SK-N-SH (cell line): ENCODE measurements around the gene TMA7. TPM values are rescaled to one million over a fixed set of nuclear protein-coding genes. Genes with fewer than 3 reads are reported as not detected.

Source experiments
- CTCF ChIA-PET: fragments of 300-600, 350-600 bp; formaldehyde crosslinking; extraction: SDS; loops from one replicate; lab custom pipeline; 2021; lab: Yijun Ruan, JAX
- POLR2A ChIA-PET: fragments of 350-600 bp; sonication (Branson Sonifier 250); formaldehyde crosslinking; extraction: SDS; loops from one replicate; lab custom pipeline; 2020; ENCODE audit warnings: antibody characterized with exemption, inconsistent platforms; lab: Yijun Ruan, JAX
- DNase-seq: peaks from one replicate; pipeline ENCODE4 v3.0.0; 2012
- H2AFZ ChIP-seq: fragments of 200-600 bp; sonication (generic); 2 replicates; pipeline ENCODE4 v1.8.1; 2016; ENCODE audit warnings: antibody characterized with exemption, mild to moderate bottlenecking, low read depth
- H3F3A ChIP-seq: fragments of 200-600 bp; sonication (generic); replicated peaks from 2 replicates; pipeline ENCODE3; 2016; ENCODE audit warnings: antibody characterized with exemption, mild to moderate bottlenecking; ENCODE audit not compliant: insufficient read depth
- H3K27ac ChIP-seq, 2 experiments: fragments of 200-500 bp in 1 of 2; fragments of 200-600 bp in 1 of 2; sonication (Bioruptor generic) in 1 of 2; sonication (generic), shearing (Covaris generic) in 1 of 2; 2 replicates each; pipeline versions ENCODE4 v1.5.1 to v1.6.1; 2014 to 2016; ENCODE audit warnings: low read depth in 2 of 2, inconsistent platforms in 1 of 2, low read length in 1 of 2, mild to moderate bottlenecking in 1 of 2, mixed read lengths in 1 of 2
- H3K27me3 ChIP-seq: fragments of 200-600 bp; sonication (generic), shearing (Covaris generic); 2 replicates; pipeline ENCODE4 v1.6.1; 2016; ENCODE audit warnings: mixed run types; ENCODE audit not compliant: insufficient read depth
- H3K36me3 ChIP-seq, 2 experiments: fragments of 200-500 bp in 1 of 2; fragments of 200-600 bp in 1 of 2; sonication (Bioruptor generic) in 1 of 2; sonication (generic) in 1 of 2; replicated peaks in 1 of 2; 2 replicates each; pipeline versions ENCODE3 to v1.5.1; 2014 to 2016; ENCODE audit warnings: low read length in 1 of 2, mild to moderate bottlenecking in 1 of 2; ENCODE audit not compliant: insufficient read depth in 2 of 2, control insufficient read depth in 1 of 2
- H3K4me1 ChIP-seq, 2 experiments: fragments of 200-500 bp in 1 of 2; fragments of 200-600 bp in 1 of 2; sonication (Bioruptor generic) in 1 of 2; sonication (generic), shearing (Covaris generic) in 1 of 2; 2 replicates each; pipeline versions ENCODE4 v1.5.1 to v1.6.1; 2014 to 2016; ENCODE audit warnings: low read depth in 1 of 2, low read length in 1 of 2, mixed run types in 1 of 2; ENCODE audit not compliant: insufficient read depth in 2 of 2, control insufficient read depth in 1 of 2
- H3K4me2 ChIP-seq: fragments of 200-600 bp; sonication (generic), shearing (Covaris generic); 2 replicates; pipeline ENCODE4 v1.6.1; 2017; ENCODE audit warnings: mixed run types
- H3K4me3 ChIP-seq, 2 experiments: fragments of 200-500 bp in 1 of 2; fragments of 200-600 bp in 1 of 2; sonication (Bioruptor generic) in 1 of 2; sonication (generic), shearing (Covaris generic) in 1 of 2; 2 replicates each; pipeline versions ENCODE4 v1.5.1 to v1.8.1; 2014 to 2016; ENCODE audit warnings: low read depth in 2 of 2, inconsistent platforms in 1 of 2, low read length in 1 of 2, mild to moderate bottlenecking in 1 of 2, mixed read lengths in 1 of 2, moderate library complexity in 1 of 2
- H3K79me2 ChIP-seq: fragments of 200-600 bp; sonication (generic); 2 replicates; pipeline ENCODE4 v1.8.1; 2017; ENCODE audit warnings: mild to moderate bottlenecking; ENCODE audit not compliant: insufficient read depth
- H3K9ac ChIP-seq: fragments of 200-600 bp; sonication (generic); 2 replicates; pipeline ENCODE4 v1.6.1; 2017; ENCODE audit warnings: mixed run types
- H3K9me2 ChIP-seq: fragments of 200-600 bp; sonication (generic); 2 replicates; pipeline ENCODE4 v1.6.1; 2017; ENCODE audit warnings: mixed run types
- H3K9me3 ChIP-seq: fragments of 200-600 bp; sonication (generic); 2 replicates; pipeline ENCODE4 v1.6.1; 2017; ENCODE audit warnings: mixed run types, mild to moderate bottlenecking, moderate library complexity
- H4K20me1 ChIP-seq: fragments of 200-600 bp; sonication (generic); 2 replicates; pipeline ENCODE4 v1.6.1; 2017; ENCODE audit warnings: mild to moderate bottlenecking, mixed run types; ENCODE audit not compliant: insufficient read depth
- CHD2 ChIP-seq: fragments of 150-350 bp; IDR thresholded peaks from 2 replicates; pipeline ENCODE4 v1.6.1; 2018; ENCODE audit warnings: low read length; ENCODE audit not compliant: partially characterized antibody
- EZH2phosphoT487 ChIP-seq: fragments of 200-600 bp; sonication (generic); IDR thresholded peaks from 2 replicates; pipeline ENCODE4 v1.6.1; 2017; ENCODE audit warnings: low read depth, mixed run types, mild to moderate bottlenecking, antibody characterized with exemption, moderate library complexity, borderline replicate concordance
- FOSL2 ChIP-seq: IDR thresholded peaks from 2 replicates; pipeline ENCODE4 v1.4.0; 2012; ENCODE audit warnings: low read depth, mild to moderate bottlenecking, moderate library complexity, borderline replicate concordance
- GABPA ChIP-seq: IDR thresholded peaks from 2 replicates; pipeline ENCODE4 v1.4.0; 2012; ENCODE audit warnings: low read depth, mild to moderate bottlenecking
- GATA2 ChIP-seq: sonication (generic); formaldehyde crosslinking; IDR thresholded peaks from 2 replicates; pipeline ENCODE4 v1.5.0; 2020; ENCODE audit warnings: mild to moderate bottlenecking, missing genetic modification reagents
- JUND ChIP-seq: IDR thresholded peaks from 2 replicates; pipeline ENCODE4 v1.4.0; 2012
- POLR2AphosphoS5 ChIP-seq: IDR thresholded peaks from 2 replicates; pipeline ENCODE4 v1.6.1; 2012; ENCODE audit warnings: low read depth, low read length
- RXRA ChIP-seq: IDR thresholded peaks from 2 replicates; pipeline ENCODE4 v1.4.0; 2012; ENCODE audit warnings: low read depth, mild to moderate bottlenecking, borderline replicate concordance
- SIN3A ChIP-seq: IDR thresholded peaks from 2 replicates; pipeline ENCODE4 v1.6.1; 2012; ENCODE audit warnings: low read depth, mild to moderate bottlenecking, low read length, moderate library complexity, borderline replicate concordance
- SMC3 ChIP-seq: IDR thresholded peaks from 2 replicates; pipeline ENCODE4 v1.6.1; 2012; ENCODE audit warnings: low read depth, low read length, improper control_type of control experiment
- TCF12 ChIP-seq: IDR thresholded peaks from 2 replicates; pipeline ENCODE4 v1.4.0; 2012
- TEAD4 ChIP-seq: IDR thresholded peaks from 2 replicates; pipeline ENCODE4 v1.4.0; 2012; ENCODE audit warnings: mild to moderate bottlenecking, borderline replicate concordance; ENCODE audit not compliant: insufficient read depth
- YY1 ChIP-seq: IDR thresholded peaks from 2 replicates; pipeline ENCODE4 v1.4.0; 2012; ENCODE audit warnings: low read depth, mild to moderate bottlenecking
- WGBS: methylation state at CpG from one replicate; pipeline ENCODE4 v1.1.6; 2017; ENCODE audit warnings: low lambda C conversion rate; 5-methylcytosine and 5-hydroxymethylcytosine counted together
- polyA plus RNA-seq, 3 experiments: library from polyadenylated mRNA; depleted of rRNA; stranded (reverse); fragments of >200 nt; gene quantifications; 2 replicates each; pipeline ENCODE4 v1.2.3, GENCODE V29; 2012
- TF ChIP-seq, protein P1 (sequence below): fragments of 200-600 bp; sonication (generic); IDR thresholded peaks from 2 replicates; pipeline ENCODE4 v1.6.1; 2017; ENCODE audit warnings: antibody characterized with exemption, mild to moderate bottlenecking, moderate library complexity
- TF ChIP-seq, protein P2 (sequence below): IDR thresholded peaks from 2 replicates; pipeline ENCODE4 v1.4.0; 2012; ENCODE audit warnings: low read depth, borderline replicate concordance
- TF ChIP-seq, protein P3 (sequence below): IDR thresholded peaks from 2 replicates; pipeline ENCODE4 v1.4.0; 2012; ENCODE audit warnings: low read depth
- TF ChIP-seq, protein P4 (sequence below): fragments of 150-350 bp; IDR thresholded peaks from 2 replicates; pipeline ENCODE4 v1.6.1; 2017; ENCODE audit warnings: antibody characterized with exemption, low read length, low read depth, borderline replicate concordance

TMA7 gene
- polyA plus RNA-seq, 1 of the 3 experiments (the other 2 are of a cell fraction), result 438 TPM

DNA sequence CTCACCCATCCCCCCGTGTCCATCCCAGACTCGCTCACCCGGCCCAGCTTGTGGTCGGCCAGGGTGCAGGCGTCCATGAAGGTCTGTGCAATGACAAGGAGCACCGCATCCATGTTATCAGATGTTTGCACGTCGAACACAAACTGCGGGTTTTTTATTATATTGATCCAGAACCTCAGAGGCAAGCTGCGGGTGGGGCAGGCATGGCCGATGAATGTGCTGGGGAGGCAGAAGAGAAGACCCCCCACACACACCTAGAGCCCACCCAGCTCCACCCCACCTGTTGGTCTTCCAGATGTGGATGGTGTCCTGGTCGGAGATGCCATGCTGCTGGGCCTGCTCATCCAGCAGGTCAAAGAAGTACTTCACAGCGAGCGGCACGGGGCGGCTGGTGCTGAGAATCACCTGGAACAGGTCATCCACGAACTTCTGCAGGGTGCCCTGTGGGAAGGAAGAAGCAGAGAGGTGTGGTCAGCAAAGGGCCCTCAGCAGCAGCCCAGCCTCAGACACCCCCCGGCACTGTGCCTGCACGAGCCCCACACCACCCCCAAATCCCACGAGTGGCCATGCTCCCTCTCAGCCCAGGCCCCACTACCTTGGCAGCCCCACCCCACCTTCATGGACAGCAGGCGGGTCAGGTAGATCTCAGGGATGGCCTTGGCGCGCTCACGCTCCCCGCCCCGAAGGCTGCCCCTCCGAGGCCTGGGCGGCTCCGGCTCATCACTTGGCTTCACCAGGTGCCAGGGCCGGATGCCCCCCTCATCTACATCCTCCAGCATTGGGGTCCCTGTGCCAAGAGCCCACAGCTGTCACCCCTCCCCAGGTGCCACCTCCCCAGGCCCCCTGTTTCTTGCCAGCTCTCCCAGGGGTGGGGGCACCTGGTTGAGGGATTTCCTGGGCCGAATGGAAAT, 30.5 kb upstream of the TMA7 start:
- no peak overlapping the region for H3K27ac ChIP-seq
- H2AFZ ChIP-seq, result no peak overlapping the region
- no peak for TF ChIP-seq FOSL2
- TF ChIP-seq SIN3A, result no peak
- TF ChIP-seq GABPA, result no peak
- no peak for TF ChIP-seq TCF12
- TF ChIP-seq CHD2, result no peak
- TF ChIP-seq, protein P1, sequence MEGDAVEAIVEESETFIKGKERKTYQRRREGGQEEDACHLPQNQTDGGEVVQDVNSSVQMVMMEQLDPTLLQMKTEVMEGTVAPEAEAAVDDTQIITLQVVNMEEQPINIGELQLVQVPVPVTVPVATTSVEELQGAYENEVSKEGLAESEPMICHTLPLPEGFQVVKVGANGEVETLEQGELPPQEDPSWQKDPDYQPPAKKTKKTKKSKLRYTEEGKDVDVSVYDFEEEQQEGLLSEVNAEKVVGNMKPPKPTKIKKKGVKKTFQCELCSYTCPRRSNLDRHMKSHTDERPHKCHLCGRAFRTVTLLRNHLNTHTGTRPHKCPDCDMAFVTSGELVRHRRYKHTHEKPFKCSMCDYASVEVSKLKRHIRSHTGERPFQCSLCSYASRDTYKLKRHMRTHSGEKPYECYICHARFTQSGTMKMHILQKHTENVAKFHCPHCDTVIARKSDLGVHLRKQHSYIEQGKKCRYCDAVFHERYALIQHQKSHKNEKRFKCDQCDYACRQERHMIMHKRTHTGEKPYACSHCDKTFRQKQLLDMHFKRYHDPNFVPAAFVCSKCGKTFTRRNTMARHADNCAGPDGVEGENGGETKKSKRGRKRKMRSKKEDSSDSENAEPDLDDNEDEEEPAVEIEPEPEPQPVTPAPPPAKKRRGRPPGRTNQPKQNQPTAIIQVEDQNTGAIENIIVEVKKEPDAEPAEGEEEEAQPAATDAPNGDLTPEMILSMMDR, result no peak
- TF ChIP-seq, protein P2, sequence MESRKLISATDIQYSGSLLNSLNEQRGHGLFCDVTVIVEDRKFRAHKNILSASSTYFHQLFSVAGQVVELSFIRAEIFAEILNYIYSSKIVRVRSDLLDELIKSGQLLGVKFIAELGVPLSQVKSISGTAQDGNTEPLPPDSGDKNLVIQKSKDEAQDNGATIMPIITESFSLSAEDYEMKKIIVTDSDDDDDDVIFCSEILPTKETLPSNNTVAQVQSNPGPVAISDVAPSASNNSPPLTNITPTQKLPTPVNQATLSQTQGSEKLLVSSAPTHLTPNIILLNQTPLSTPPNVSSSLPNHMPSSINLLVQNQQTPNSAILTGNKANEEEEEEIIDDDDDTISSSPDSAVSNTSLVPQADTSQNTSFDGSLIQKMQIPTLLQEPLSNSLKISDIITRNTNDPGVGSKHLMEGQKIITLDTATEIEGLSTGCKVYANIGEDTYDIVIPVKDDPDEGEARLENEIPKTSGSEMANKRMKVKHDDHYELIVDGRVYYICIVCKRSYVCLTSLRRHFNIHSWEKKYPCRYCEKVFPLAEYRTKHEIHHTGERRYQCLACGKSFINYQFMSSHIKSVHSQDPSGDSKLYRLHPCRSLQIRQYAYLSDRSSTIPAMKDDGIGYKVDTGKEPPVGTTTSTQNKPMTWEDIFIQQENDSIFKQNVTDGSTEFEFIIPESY, result no peak
- TF ChIP-seq YY1, result no peak
- TF ChIP-seq TEAD4, result no peak
- TF ChIP-seq, protein P3, sequence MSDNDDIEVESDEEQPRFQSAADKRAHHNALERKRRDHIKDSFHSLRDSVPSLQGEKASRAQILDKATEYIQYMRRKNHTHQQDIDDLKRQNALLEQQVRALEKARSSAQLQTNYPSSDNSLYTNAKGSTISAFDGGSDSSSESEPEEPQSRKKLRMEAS, result no peak
- TF ChIP-seq EZH2phosphoT487, result no peak
- no peak for TF ChIP-seq GATA2 (CRISPR knock-in tag)
- no peak for TF ChIP-seq SMC3
- TF ChIP-seq, protein P4, sequence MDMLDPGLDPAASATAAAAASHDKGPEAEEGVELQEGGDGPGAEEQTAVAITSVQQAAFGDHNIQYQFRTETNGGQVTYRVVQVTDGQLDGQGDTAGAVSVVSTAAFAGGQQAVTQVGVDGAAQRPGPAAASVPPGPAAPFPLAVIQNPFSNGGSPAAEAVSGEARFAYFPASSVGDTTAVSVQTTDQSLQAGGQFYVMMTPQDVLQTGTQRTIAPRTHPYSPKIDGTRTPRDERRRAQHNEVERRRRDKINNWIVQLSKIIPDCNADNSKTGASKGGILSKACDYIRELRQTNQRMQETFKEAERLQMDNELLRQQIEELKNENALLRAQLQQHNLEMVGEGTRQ, result no peak
- TF ChIP-seq RXRA, result no peak
- TF ChIP-seq POLR2AphosphoS5, result no peak
- no peak for TF ChIP-seq JUND
- H3K27me3 ChIP-seq, result no peaks in the 10 kb centered on the region
- H4K20me1 ChIP-seq, result no peaks in the 10 kb centered on the region
- H3K9me2 ChIP-seq, result no peaks in the 10 kb centered on the region
- no peaks in the 10 kb centered on the region for H3K9me3 ChIP-seq
- no peak overlapping the region for H3K4me3 ChIP-seq
- peaks cover 0 to 67% of the 10 kb centered on the region in 2 experiments for H3K36me3 ChIP-seq
- POLR2A ChIA-PET, result no interaction called here
- CTCF ChIA-PET, result interaction anchor here (0.6 to 15.6 kb wide), 5 partner anchors 9 to 136 kb away, joined by 3 to 399 read pairs (median 7); partner anchors contain the start of gene PLXNB1
- H3K9ac ChIP-seq, result no peak overlapping the region
- H3K4me2 ChIP-seq, result no peak overlapping the region
- no peaks in the 10 kb centered on the region for H3K79me2 ChIP-seq
- no peaks in the 10 kb centered on the region for H3K4me1 ChIP-seq
- peak; percentile 10 for DNase-seq
- no peaks in the 10 kb centered on the region for H3F3A ChIP-seq
- WGBS, result 96% methylated on average over 25 of the region's 31 CpGs
